Thyroid gland (tissue), 4 donors: ENCODE results near the gene NOC3L.

Experiments
- POLR2A ChIP-seq, 2 donors: fragments of 450-650 bp; IDR thresholded peaks; one replicate each; pipeline ENCODE4 v1.6.1; 2017; ENCODE audit warnings: antibody characterized with exemption in 2 of 2, mild to moderate bottlenecking in 2 of 2, moderate library complexity in 1 of 2
- TF ChIP-seq, protein P1 (sequence below), 6 experiments: fragments of 200-600 bp in 3 of 6; fragments of 450-650 bp in 3 of 6; sonication (generic) in 3 of 6; IDR thresholded peaks; one replicate each; pipeline ENCODE4 v1.5.1; 2016 to 2019; ENCODE audit warnings: antibody characterized with exemption in 6 of 6, mild to moderate bottlenecking in 2 of 6, inconsistent platforms in 1 of 6, moderate library complexity in 1 of 6

DNA sequence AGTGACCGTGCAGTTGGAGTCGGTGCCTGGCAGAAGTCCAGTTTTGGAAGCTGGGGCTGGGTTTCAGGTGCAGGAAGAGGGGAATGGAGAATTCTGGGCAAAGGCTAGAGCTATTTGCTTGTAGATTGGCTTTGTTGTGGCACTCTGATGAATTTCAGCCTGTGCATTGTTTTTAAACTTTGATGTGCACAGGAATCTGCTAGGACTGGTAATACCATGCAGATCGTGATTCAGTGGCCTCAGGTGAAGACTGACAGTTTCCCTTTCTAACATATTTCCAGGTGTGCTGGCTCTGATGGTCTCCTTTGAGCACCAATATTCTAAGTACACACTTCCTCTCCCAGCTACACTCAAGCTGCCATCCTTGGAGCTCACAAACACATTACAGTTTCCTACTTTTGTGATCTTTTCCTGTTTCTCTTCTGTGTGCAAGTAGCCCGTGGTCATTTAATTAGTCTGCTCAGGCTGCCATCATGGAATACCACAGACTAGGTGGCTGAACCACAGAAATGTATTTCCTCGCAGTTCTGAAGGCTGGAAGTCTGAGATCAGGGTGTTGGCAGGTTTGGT lies 55.6 kb downstream of the NOC3L start:
- TF ChIP-seq, protein P1, sequence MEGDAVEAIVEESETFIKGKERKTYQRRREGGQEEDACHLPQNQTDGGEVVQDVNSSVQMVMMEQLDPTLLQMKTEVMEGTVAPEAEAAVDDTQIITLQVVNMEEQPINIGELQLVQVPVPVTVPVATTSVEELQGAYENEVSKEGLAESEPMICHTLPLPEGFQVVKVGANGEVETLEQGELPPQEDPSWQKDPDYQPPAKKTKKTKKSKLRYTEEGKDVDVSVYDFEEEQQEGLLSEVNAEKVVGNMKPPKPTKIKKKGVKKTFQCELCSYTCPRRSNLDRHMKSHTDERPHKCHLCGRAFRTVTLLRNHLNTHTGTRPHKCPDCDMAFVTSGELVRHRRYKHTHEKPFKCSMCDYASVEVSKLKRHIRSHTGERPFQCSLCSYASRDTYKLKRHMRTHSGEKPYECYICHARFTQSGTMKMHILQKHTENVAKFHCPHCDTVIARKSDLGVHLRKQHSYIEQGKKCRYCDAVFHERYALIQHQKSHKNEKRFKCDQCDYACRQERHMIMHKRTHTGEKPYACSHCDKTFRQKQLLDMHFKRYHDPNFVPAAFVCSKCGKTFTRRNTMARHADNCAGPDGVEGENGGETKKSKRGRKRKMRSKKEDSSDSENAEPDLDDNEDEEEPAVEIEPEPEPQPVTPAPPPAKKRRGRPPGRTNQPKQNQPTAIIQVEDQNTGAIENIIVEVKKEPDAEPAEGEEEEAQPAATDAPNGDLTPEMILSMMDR (IDR thresholded peaks at IDR 0.05), result no peak
- no peak for TF ChIP-seq POLR2A (IDR thresholded peaks at IDR 0.05)
